Parathyroid adenoma (tissue), 2 donors: ENCODE results near the gene PLCH1.
"Not testable (repeated sequence)": the region's sequence is repeated elsewhere in the genome, so short reads cannot be mapped to it uniquely, and the experiment has no call there.

ENCODE experiments used
- H2AFZ ChIP-seq: fragments of 300-600 bp; sonication (generic); one replicate; pipeline ENCODE4 v1.7.0; 2017; ENCODE audit warnings: antibody characterized with exemption, mild to moderate bottlenecking
- H3K27ac ChIP-seq: fragments of 300-600 bp; sonication (generic); one replicate; pipeline ENCODE4 v1.7.0; 2017
- H3K27me3 ChIP-seq: fragments of 300-600 bp; sonication (generic); one replicate; pipeline ENCODE4 v1.7.0; 2017; ENCODE audit warnings: low read length; ENCODE audit not compliant: control insufficient read depth, insufficient read depth
- H3K36me3 ChIP-seq: fragments of 300-600 bp; sonication (generic); one replicate; pipeline ENCODE4 v1.7.0; 2017; ENCODE audit warnings: low read length; ENCODE audit not compliant: control insufficient read depth, insufficient read depth
- H3K4me1 ChIP-seq: fragments of 300-600 bp; sonication (generic); one replicate; pipeline ENCODE4 v1.7.0; 2017; ENCODE audit warnings: control low read depth
- H3K4me2 ChIP-seq: fragments of 300-600 bp; sonication (generic); one replicate; pipeline ENCODE4 v1.7.0; 2017; ENCODE audit warnings: low read length
- H3K4me3 ChIP-seq: fragments of 300-600 bp; sonication (generic); one replicate; pipeline ENCODE4 v1.7.0; 2017; ENCODE audit warnings: low read depth, low read length
- H3K79me2 ChIP-seq: fragments of 300-600 bp; sonication (generic); one replicate; pipeline ENCODE4 v1.7.0; 2017; ENCODE audit warnings: control low read depth
- H3K9ac ChIP-seq: fragments of 300-600 bp; sonication (generic); one replicate; pipeline ENCODE4 v1.7.0; 2017; ENCODE audit warnings: mild to moderate bottlenecking
- H3K9me3 ChIP-seq: fragments of 300-600 bp; sonication (generic); one replicate; pipeline ENCODE4 v1.7.0; 2017; ENCODE audit warnings: low read length; ENCODE audit not compliant: control insufficient read depth
- TF ChIP-seq, protein P1 (sequence below): fragments of 300-600 bp; sonication (generic); IDR thresholded peaks from one replicate; pipeline ENCODE4 v1.7.0; 2017; ENCODE audit warnings: antibody characterized with exemption, mild to moderate bottlenecking
- donor health status: primary hyperparathyroidism.

PLCH1 gene

DNA sequence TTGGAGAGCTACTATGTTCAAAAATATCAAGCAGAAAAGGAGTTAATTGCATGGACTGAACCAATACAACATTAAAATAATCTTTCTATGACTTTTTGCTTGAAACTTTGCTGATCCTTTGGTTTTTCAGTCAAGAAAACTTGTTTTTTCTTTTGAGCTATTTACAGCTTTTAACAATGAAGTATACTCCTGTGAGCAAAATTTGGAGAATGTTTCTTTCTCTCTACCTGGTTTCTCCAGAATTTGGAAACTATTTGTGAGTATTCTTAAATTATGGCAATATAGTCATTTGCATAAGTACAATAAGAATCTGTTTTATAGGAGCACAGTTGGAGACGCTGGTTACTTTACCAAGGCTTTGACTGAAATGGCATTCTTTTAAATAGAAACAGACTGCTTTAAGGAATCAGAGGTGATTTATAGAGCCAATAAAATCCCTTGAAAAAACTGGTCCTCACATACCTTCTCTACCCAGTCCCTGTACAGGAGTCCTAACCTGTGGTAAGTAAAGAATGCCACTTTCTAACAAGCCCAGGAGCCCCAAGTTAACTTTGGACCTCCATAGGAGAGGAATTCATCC is 127.4 kb downstream of the PLCH1 start:
- Histone ChIP-seq H3K9ac (no peak overlapping the region), H3K4me3 (no peak overlapping the region)

DNA sequence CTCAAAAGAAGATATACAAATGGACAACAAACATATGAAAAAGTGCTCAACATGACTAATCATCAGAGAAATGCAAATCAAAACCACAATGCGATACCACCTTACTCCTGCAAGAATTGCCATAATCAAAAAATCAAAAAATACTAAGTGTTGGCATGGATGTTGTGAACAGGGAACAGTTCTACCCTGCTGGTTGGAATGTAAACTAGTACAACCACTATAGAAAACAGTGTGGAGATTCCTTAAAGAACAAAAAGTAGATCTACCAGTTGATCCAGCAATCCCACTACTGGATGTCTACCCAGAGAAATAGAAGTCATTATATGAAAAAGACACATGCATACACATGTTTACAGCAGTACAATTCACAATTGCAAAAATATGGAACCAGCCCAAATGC is 129.7 kb downstream of the PLCH1 start:
- not testable (repeated sequence) for H2AFZ ChIP-seq, H3K9ac ChIP-seq, H3K36me3 ChIP-seq, H3K4me1 ChIP-seq, H3K27ac ChIP-seq, H3K4me3 ChIP-seq, H3K4me2 ChIP-seq, H3K27me3 ChIP-seq, H3K79me2 ChIP-seq, H3K9me3 ChIP-seq

More for the DNA sequence above, 127.4 kb downstream of the PLCH1 start:
- no peaks in the 10 kb centered on the region for H3K9me3 ChIP-seq
- no peaks in the 10 kb centered on the region for H3K79me2 ChIP-seq
- H3K27me3 ChIP-seq, result no peaks in the 10 kb centered on the region
- H3K4me1 ChIP-seq, result no peaks in the 10 kb centered on the region
- H3K4me2 ChIP-seq, result no peak overlapping the region
- H3K27ac ChIP-seq, result no peak overlapping the region
- TF ChIP-seq, protein P1, sequence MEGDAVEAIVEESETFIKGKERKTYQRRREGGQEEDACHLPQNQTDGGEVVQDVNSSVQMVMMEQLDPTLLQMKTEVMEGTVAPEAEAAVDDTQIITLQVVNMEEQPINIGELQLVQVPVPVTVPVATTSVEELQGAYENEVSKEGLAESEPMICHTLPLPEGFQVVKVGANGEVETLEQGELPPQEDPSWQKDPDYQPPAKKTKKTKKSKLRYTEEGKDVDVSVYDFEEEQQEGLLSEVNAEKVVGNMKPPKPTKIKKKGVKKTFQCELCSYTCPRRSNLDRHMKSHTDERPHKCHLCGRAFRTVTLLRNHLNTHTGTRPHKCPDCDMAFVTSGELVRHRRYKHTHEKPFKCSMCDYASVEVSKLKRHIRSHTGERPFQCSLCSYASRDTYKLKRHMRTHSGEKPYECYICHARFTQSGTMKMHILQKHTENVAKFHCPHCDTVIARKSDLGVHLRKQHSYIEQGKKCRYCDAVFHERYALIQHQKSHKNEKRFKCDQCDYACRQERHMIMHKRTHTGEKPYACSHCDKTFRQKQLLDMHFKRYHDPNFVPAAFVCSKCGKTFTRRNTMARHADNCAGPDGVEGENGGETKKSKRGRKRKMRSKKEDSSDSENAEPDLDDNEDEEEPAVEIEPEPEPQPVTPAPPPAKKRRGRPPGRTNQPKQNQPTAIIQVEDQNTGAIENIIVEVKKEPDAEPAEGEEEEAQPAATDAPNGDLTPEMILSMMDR, result no peak
- no peaks in the 10 kb centered on the region for H3K36me3 ChIP-seq
- H2AFZ ChIP-seq, result no peak overlapping the region

DNA sequence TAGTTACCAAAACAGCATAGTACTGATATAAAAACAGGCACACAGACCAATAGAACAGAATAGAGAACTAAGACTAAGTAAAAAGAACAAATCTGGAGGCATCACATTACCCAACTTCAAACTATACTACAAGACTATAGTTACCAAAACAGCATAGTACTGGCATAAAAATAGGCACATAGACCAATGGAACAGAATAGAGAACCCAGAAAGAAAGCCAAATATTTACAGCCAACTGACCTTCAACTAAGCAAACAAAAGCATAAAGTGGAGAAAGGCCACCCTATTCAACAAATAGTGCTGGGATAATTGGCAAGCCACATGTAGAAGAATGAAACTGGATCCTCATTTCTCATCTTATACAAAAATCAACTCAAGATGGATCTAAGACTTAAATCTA is 130.5 kb downstream of the PLCH1 start:
- not testable (repeated sequence) for H3K4me2 ChIP-seq, H3K36me3 ChIP-seq, H3K27me3 ChIP-seq, H3K79me2 ChIP-seq, H3K9ac ChIP-seq, H3K27ac ChIP-seq, H2AFZ ChIP-seq, H3K4me1 ChIP-seq, H3K4me3 ChIP-seq, H3K9me3 ChIP-seq

DNA sequence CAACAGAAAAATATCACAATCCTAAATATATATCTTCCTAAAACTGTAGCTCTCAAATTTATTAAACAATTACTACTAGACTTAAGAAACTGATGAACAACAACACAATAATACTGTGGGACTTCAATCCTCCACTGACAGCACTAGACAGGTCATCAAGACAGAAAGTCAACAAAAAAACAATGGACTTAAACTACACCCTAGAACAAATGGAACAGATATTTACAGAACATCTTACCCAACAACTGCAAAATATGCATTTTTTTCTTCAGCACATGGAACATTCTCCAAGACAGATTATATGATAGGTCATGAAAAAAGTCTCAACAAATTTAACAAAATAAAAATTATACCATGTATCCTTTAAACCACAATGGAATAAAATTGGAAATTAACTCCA is 133.4 kb downstream of the PLCH1 start:
- Histone ChIP-seq H3K79me2 (no peaks in the 10 kb centered on the region), H3K4me2 (no peak overlapping the region), H3K27ac (no peak overlapping the region), H3K36me3 (no peaks in the 10 kb centered on the region), H3K9ac (no peak overlapping the region), H3K4me3 (no peak overlapping the region), H2AFZ (no peak overlapping the region), H3K9me3 (no peaks in the 10 kb centered on the region), H3K4me1 (no peaks in the 10 kb centered on the region), H3K27me3 (no peaks in the 10 kb centered on the region)
- TF ChIP-seq, protein P1, result no peak

DNA sequence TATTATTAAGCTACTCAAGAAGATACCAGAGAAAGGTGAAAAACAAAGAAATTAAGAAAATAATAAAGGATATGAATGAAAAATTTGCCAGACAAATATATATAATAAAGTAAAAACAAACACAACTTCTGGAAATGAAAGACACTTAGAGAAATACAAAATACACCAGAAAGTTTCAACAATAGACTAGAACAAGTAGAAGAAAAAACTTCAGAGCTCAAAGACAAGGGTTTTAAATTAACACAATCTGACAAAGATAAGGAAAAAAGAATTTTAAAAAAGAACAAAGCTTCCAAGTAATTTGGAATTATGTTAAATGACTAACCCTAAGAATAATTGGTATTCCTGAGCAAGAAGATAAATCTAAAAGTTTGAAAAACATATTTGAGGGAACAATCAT is 135.3 kb downstream of the PLCH1 start:
- Histone ChIP-seq H3K9me3 (no peaks in the 10 kb centered on the region), H3K27me3 (no peaks in the 10 kb centered on the region), H3K79me2 (no peaks in the 10 kb centered on the region), H3K4me2 (no peak overlapping the region), H3K36me3 (no peaks in the 10 kb centered on the region), H3K4me3 (no peak overlapping the region), H3K9ac (no peak overlapping the region), H3K4me1 (no peaks in the 10 kb centered on the region), H2AFZ (no peak overlapping the region), H3K27ac (no peak overlapping the region)
- TF ChIP-seq, protein P1, result no peak
